ENCODE measurements around the gene NRP2. TPM values are rescaled to one million over a fixed set of nuclear protein-coding genes. Genes with fewer than 3 reads are reported as not detected.

Gene NRP2
- total and polyA plus RNA-seq, 2 donors (not counting 1 experiment from before 2014, with no cell fraction given) = 1.8 to 6.8 TPM

DNA sequence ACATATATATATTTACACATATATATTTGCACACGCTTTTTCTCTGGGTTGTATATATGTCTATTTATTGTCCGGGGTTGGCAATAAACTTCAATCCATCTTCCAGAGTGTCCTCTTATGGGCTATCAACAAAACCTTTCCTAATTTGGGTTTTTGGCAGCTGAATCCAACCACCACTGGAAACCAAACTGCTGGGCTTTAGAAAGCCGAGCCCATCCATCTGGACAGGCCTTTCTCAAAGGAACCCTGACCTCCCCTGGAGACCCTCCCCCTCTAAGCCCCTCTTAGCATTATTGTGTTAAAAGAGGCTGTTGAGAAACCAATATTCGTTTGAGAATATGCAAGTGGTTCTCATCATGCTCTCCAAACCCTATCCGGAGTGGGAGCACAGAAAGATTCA, 153.6 kb downstream of the NRP2 start:
- intact Hi-C loops (cut with micrococcal nuclease) = no loop called here
- POLR2A ChIA-PET = no interaction called here
- no peak overlapping the region for H3K4me3 Mint-ChIP-seq
- Histone ChIP-seq H3K79me2 (ENCODE audit: control insufficient read depth, insufficient read depth, low read length) (no peaks in the 10 kb centered on the region), H3K27ac (ENCODE audit: low read length in 2 of 2) (no peak overlapping the region), H4K20me1 (ENCODE audit: control insufficient read depth, insufficient read depth, low read length, poor library complexity, severe bottlenecking) (no peaks in the 10 kb centered on the region), H3K27me3 (replicated peaks in 1 of 4; ENCODE audit: control extremely low read depth in 1 of 4, control insufficient read depth in 3 of 4, insufficient read depth in 4 of 4, low read length in 3 of 4) (peaks cover 0 to 3% (median 0%) of the 10 kb centered on the region in 4 experiments), H3K4me2 (replicated peaks; ENCODE audit: low read depth, low read length, poor library complexity, severe bottlenecking) (no peak overlapping the region), H3K4me1 (ENCODE audit: control insufficient read depth in 2 of 2, insufficient read depth in 2 of 2, low read length in 2 of 2) (no peaks in the 10 kb centered on the region), H2AFZ (ENCODE audit: insufficient read depth, low read depth, low read length, poor library complexity, severe bottlenecking) (no peak overlapping the region), H3K36me3 (replicated peaks in 1 of 2; ENCODE audit: control extremely low read depth in 1 of 2, control insufficient read depth in 1 of 2, extremely low read depth in 1 of 2, insufficient read depth in 2 of 2, low read length in 1 of 2) (no peaks in the 10 kb centered on the region), H3K9me3 (ENCODE audit: control extremely low read depth in 1 of 3, control insufficient read depth in 2 of 3, insufficient read depth in 1 of 3, low read length in 2 of 3) (no peaks in the 10 kb centered on the region), H3K9ac (ENCODE audit: low read length) (no peak overlapping the region), H3K4me3 (ENCODE audit: control extremely low read depth in 1 of 5, extremely low read depth in 1 of 5, insufficient read depth in 1 of 5, low read depth in 2 of 5, low read length in 4 of 5) (no peak overlapping the region)
- CTCF ChIA-PET = no interaction called here
- no CpG with 5 or more reads among the region's 5 CpGs for WGBS (ENCODE audit: insufficient coverage)
- ATAC-seq (ENCODE audit: low read depth) = no peak
- H3K27me3 Mint-ChIP-seq = peaks cover 8% of the 10 kb centered on the region
- no peaks in the 10 kb centered on the region for H3K4me1 Mint-ChIP-seq
- TF ChIP-seq EZH2 (IDR thresholded peaks at IDR 0.05; ENCODE audit: borderline replicate concordance, insufficient read depth, low read depth, low read length, poor library complexity, severe bottlenecking) = no peak
- TF ChIP-seq, protein P1, sequence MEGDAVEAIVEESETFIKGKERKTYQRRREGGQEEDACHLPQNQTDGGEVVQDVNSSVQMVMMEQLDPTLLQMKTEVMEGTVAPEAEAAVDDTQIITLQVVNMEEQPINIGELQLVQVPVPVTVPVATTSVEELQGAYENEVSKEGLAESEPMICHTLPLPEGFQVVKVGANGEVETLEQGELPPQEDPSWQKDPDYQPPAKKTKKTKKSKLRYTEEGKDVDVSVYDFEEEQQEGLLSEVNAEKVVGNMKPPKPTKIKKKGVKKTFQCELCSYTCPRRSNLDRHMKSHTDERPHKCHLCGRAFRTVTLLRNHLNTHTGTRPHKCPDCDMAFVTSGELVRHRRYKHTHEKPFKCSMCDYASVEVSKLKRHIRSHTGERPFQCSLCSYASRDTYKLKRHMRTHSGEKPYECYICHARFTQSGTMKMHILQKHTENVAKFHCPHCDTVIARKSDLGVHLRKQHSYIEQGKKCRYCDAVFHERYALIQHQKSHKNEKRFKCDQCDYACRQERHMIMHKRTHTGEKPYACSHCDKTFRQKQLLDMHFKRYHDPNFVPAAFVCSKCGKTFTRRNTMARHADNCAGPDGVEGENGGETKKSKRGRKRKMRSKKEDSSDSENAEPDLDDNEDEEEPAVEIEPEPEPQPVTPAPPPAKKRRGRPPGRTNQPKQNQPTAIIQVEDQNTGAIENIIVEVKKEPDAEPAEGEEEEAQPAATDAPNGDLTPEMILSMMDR (IDR thresholded peaks at IDR 0.05) = no peak
- no peak for DNase-seq
- no peak overlapping the region for H3K27ac Mint-ChIP-seq
- H3K9me3 Mint-ChIP-seq (ENCODE audit: insufficient read depth) = no peaks in the 10 kb centered on the region

- no peaks in the 10 kb centered on the region for H3K79me2 ChIP-seq (ENCODE audit: control insufficient read depth, insufficient read depth, low read length)
- no peaks in the 10 kb centered on the region for H3K9me3 ChIP-seq (ENCODE audit: control extremely low read depth in 1 of 3, control insufficient read depth in 2 of 3, insufficient read depth in 1 of 3, low read length in 2 of 3)
- H3K9ac ChIP-seq (ENCODE audit: low read length) = no peak overlapping the region
- no peak for TF ChIP-seq EZH2 (IDR thresholded peaks at IDR 0.05; ENCODE audit: borderline replicate concordance, insufficient read depth, low read depth, low read length, poor library complexity, severe bottlenecking)
- TF ChIP-seq, protein P1 (IDR thresholded peaks at IDR 0.05) = no peak
- Mint-ChIP-seq H3K27ac (no peak overlapping the region), H3K27me3 (peaks cover 8% of the 10 kb centered on the region), H3K4me1 (no peaks in the 10 kb centered on the region), H3K9me3 (ENCODE audit: insufficient read depth) (no peaks in the 10 kb centered on the region), H3K4me3 (no peak overlapping the region)
- no peak overlapping the region for H3K27ac ChIP-seq (ENCODE audit: low read length in 2 of 2)
- no peak for DNase-seq
- CTCF ChIA-PET = no interaction called here
- H4K20me1 ChIP-seq (ENCODE audit: control insufficient read depth, insufficient read depth, low read length, poor library complexity, severe bottlenecking) = no peaks in the 10 kb centered on the region
- ATAC-seq (ENCODE audit: low read depth) = no peak
- POLR2A ChIA-PET = no interaction called here
- no peak overlapping the region for H2AFZ ChIP-seq (ENCODE audit: insufficient read depth, low read depth, low read length, poor library complexity, severe bottlenecking)
- intact Hi-C loops (cut with micrococcal nuclease) = no loop called here
- no peaks in the 10 kb centered on the region for H3K4me1 ChIP-seq (ENCODE audit: control insufficient read depth in 2 of 2, insufficient read depth in 2 of 2, low read length in 2 of 2)
- no peaks in the 10 kb centered on the region for H3K36me3 ChIP-seq (replicated peaks in 1 of 2; ENCODE audit: control extremely low read depth in 1 of 2, control insufficient read depth in 1 of 2, extremely low read depth in 1 of 2, insufficient read depth in 2 of 2, low read length in 1 of 2)
- H3K27me3 ChIP-seq (replicated peaks in 1 of 4; ENCODE audit: control extremely low read depth in 1 of 4, control insufficient read depth in 3 of 4, insufficient read depth in 4 of 4, low read length in 3 of 4) = peaks cover 0 to 3% (median 0%) of the 10 kb centered on the region in 4 experiments
- no peak overlapping the region for H3K4me2 ChIP-seq (replicated peaks; ENCODE audit: low read depth, low read length, poor library complexity, severe bottlenecking)
- H3K4me3 ChIP-seq (ENCODE audit: control extremely low read depth in 1 of 5, extremely low read depth in 1 of 5, insufficient read depth in 1 of 5, low read depth in 2 of 5, low read length in 4 of 5) = no peak overlapping the region
- WGBS (ENCODE audit: insufficient coverage) = 79% methylated on average over 2 of the region's 13 CpGs
Measured at GRCh38 chr2:205836477-205837221, 154.3 kb downstream of the NRP2 start.

Measured in B cell (primary cell).